ENCODE results near the gene CEACAM19. TPM values are rescaled to one million over a fixed set of nuclear protein-coding genes. Genes with fewer than 3 reads are reported as not detected.

The CEACAM19 gene
- total RNA-seq, 1 experiment from 2014 or later = 3.5 TPM

GRCh38 chr19:44647144-44647543, 24.1 kb upstream of the CEACAM19 start:
- Histone ChIP-seq H2BK120ac (ENCODE audit: low read depth, low read length, poor library complexity, severe bottlenecking) (no peak overlapping the region), H3K18ac (ENCODE audit: insufficient read length, low read depth, low read length) (no peak overlapping the region), H3K79me1 (ENCODE audit: insufficient read depth, low read depth, low read length, poor library complexity, severe bottlenecking) (no peaks in the 10 kb centered on the region), H3K9me3 (ENCODE audit: control insufficient read depth, low read depth, low read length) (no peaks in the 10 kb centered on the region), H4K20me1 (ENCODE audit: control insufficient read depth, insufficient read depth, insufficient read length) (no peaks in the 10 kb centered on the region), H2AK5ac (ENCODE audit: insufficient read length, low read length) (no peak overlapping the region), H4K8ac (replicated peaks; ENCODE audit: insufficient read length, low read depth, low read length) (no peak overlapping the region), H2AFZ (ENCODE audit: low read length) (no peak overlapping the region), H3K79me2 (ENCODE audit: insufficient read depth, low read length) (no peaks in the 10 kb centered on the region), H2BK20ac (ENCODE audit: low read depth, low read length, poor library complexity, severe bottlenecking) (no peak overlapping the region), H3K4me1 (ENCODE audit: insufficient read depth, low read length) (no peaks in the 10 kb centered on the region), H3K56ac (ENCODE audit: insufficient read length, low read depth, low read length) (no peak overlapping the region), H3K23ac (ENCODE audit: insufficient read length, low read depth, low read length) (no peak overlapping the region), H2BK5ac (ENCODE audit: insufficient read length, low read length) (no peak overlapping the region), H3K14ac (ENCODE audit: insufficient read depth, low read length) (no peak overlapping the region), H3K4me2 (ENCODE audit: insufficient read depth, insufficient read length, low read length) (no peak overlapping the region), H3T11ph (ENCODE audit: low read length) (no peak overlapping the region), H3K9ac (ENCODE audit: extremely low read depth, insufficient read length, low read length) (no peak overlapping the region), H3K23me2 (ENCODE audit: insufficient read length, low read depth, low read length, poor library complexity, severe bottlenecking) (no peaks in the 10 kb centered on the region), H4K5ac (ENCODE audit: insufficient read length, low read depth, low read length) (no peak overlapping the region), H4K91ac (ENCODE audit: insufficient read length, low read depth, low read length) (no peak overlapping the region), H3K27me3 (ENCODE audit: insufficient read depth, low read length) (no peaks in the 10 kb centered on the region; the same call in 1 of the 2 replicates), H3K4ac (ENCODE audit: low read depth, low read length) (no peak overlapping the region), H2BK15ac (ENCODE audit: low read depth, low read length) (no peak overlapping the region), H3K27ac (ENCODE audit: insufficient read length, low read depth, low read length) (no peak overlapping the region), H2BK12ac (ENCODE audit: insufficient read length, low read depth, low read length) (no peak overlapping the region)
- Mint-ChIP-seq H3K4me1 (peaks cover 0 to 7% of the 10 kb centered on the region in 2 experiments; a peak in 2 of 4 replicates), H3K4me3 (no peak overlapping the region), H3K27me3 (ENCODE audit: low read depth) (peaks cover 14% of the 10 kb centered on the region), H3K36me3 (ENCODE audit: insufficient read depth in 1 of 3, low read depth in 3 of 3) (peaks cover 20 to 50% (median 26%) of the 10 kb centered on the region in 3 experiments; a peak in 6 of 7 replicates), H3K9me3 (no peaks in the 10 kb centered on the region), H3K27ac (peak overlapping the region in 1 of 3 experiments; percentile 79; a peak in 3 of 7 replicates)
- no peak for DNase-seq
- no peak for TF ChIP-seq CTCF (conservative IDR thresholded peaks at IDR 0.05)
- no CpG with 5 or more reads among the region's 31 CpGs for WGBS (ENCODE audit: extremely low coverage, insufficient read length, low lambda C conversion rate)
